DOHH2 (cell line): ENCODE measurements around the gene FZR1.

Experiments
- H3F3A ChIP-seq: fragments of 200-600 bp; sonication (generic), shearing (Covaris generic); 2 replicates; pipeline ENCODE4 v1.6.0; 2016; ENCODE audit warnings: antibody characterized with exemption, mild to moderate bottlenecking; ENCODE audit not compliant: control insufficient read depth, insufficient read depth
- H3K27ac ChIP-seq: fragments of 200-600 bp; sonication (generic); 2 replicates; pipeline ENCODE4 v1.5.1; 2014; ENCODE audit warnings: low read depth, mild to moderate bottlenecking, low read length, moderate library complexity
- H3K27me3 ChIP-seq: fragments of 200-600 bp; sonication (generic); 2 replicates; pipeline ENCODE4 v1.6.1; 2014; ENCODE audit warnings: mild to moderate bottlenecking, low read length, mixed read lengths; ENCODE audit not compliant: control insufficient read depth
- H3K36me3 ChIP-seq: fragments of 200-600 bp; sonication (generic); 2 replicates; pipeline ENCODE4 v1.6.1; 2014; ENCODE audit warnings: mild to moderate bottlenecking, low read length, moderate library complexity, mixed read lengths; ENCODE audit not compliant: control insufficient read depth
- H3K4me1 ChIP-seq: fragments of 200-600 bp; sonication (generic); 2 replicates; pipeline ENCODE4 v1.6.1; 2014; ENCODE audit warnings: mild to moderate bottlenecking, low read length, mixed read lengths; ENCODE audit not compliant: control insufficient read depth
- H3K4me2 ChIP-seq: fragments of 200-600 bp; sonication (generic); 2 replicates; pipeline ENCODE4 v1.6.0; 2014; ENCODE audit warnings: mild to moderate bottlenecking, low read length, moderate library complexity
- H3K4me3 ChIP-seq: fragments of 200-600 bp; sonication (generic); 2 replicates; pipeline ENCODE4 v1.5.1; 2014; ENCODE audit warnings: mild to moderate bottlenecking, low read length, mixed read lengths
- H3K79me2 ChIP-seq: fragments of 200-600 bp; sonication (generic); 2 replicates; pipeline ENCODE4 v1.6.1; 2014; ENCODE audit warnings: mild to moderate bottlenecking, low read length, mixed read lengths; ENCODE audit not compliant: control insufficient read depth
- H3K9me2 ChIP-seq: fragments of 200-600 bp; sonication (generic); replicated peaks from 2 replicates; pipeline ENCODE4 v1.6.1; 2014; ENCODE audit warnings: mild to moderate bottlenecking, low read length, mixed read lengths; ENCODE audit not compliant: control insufficient read depth
- H3K9me3 ChIP-seq: fragments of 200-600 bp; sonication (generic); 2 replicates; pipeline ENCODE4 v1.6.1; 2014; ENCODE audit warnings: antibody characterized with exemption, low read length, mixed read lengths; ENCODE audit not compliant: control insufficient read depth, insufficient read depth
- H4K20me1 ChIP-seq: fragments of 200-600 bp; sonication (generic); 2 replicates; pipeline ENCODE4 v1.6.0; 2014; ENCODE audit warnings: low read depth, mild to moderate bottlenecking, antibody characterized with exemption, low read length, moderate library complexity; ENCODE audit not compliant: control insufficient read depth, insufficient read depth
- EZH2phosphoT487 ChIP-seq: fragments of 200-600 bp; sonication (generic); IDR thresholded peaks from 2 replicates; pipeline ENCODE4 v1.6.1; 2017; ENCODE audit warnings: borderline replicate concordance, mild to moderate bottlenecking, antibody characterized with exemption, low read length, moderate library complexity, mixed read lengths
- TF ChIP-seq, protein P1 (sequence below): fragments of 200-600 bp; sonication (generic); IDR thresholded peaks from one replicate; pipeline ENCODE4 v1.5.1; 2014; ENCODE audit warnings: antibody characterized with exemption, mild to moderate bottlenecking, low read depth, low read length; ENCODE audit not compliant: poor library complexity, severe bottlenecking

The FZR1 gene

GRCh38 chr19:3494559-3494958 lies 11.6 kb upstream of the FZR1 start:
- no peaks in the 10 kb centered on the region for H3K9me3 ChIP-seq
- no peak overlapping the region for H3K4me3 ChIP-seq
- TF ChIP-seq, protein P1, sequence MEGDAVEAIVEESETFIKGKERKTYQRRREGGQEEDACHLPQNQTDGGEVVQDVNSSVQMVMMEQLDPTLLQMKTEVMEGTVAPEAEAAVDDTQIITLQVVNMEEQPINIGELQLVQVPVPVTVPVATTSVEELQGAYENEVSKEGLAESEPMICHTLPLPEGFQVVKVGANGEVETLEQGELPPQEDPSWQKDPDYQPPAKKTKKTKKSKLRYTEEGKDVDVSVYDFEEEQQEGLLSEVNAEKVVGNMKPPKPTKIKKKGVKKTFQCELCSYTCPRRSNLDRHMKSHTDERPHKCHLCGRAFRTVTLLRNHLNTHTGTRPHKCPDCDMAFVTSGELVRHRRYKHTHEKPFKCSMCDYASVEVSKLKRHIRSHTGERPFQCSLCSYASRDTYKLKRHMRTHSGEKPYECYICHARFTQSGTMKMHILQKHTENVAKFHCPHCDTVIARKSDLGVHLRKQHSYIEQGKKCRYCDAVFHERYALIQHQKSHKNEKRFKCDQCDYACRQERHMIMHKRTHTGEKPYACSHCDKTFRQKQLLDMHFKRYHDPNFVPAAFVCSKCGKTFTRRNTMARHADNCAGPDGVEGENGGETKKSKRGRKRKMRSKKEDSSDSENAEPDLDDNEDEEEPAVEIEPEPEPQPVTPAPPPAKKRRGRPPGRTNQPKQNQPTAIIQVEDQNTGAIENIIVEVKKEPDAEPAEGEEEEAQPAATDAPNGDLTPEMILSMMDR, result no peak
- TF ChIP-seq EZH2phosphoT487, result no peak
- no peaks in the 10 kb centered on the region for H4K20me1 ChIP-seq
- H3K79me2 ChIP-seq, result peaks cover 28% of the 10 kb centered on the region
- H3K36me3 ChIP-seq, result peaks cover 31% of the 10 kb centered on the region
- no peaks in the 10 kb centered on the region for H3K27me3 ChIP-seq
- H3F3A ChIP-seq, result no peaks in the 10 kb centered on the region
- no peak overlapping the region for H3K27ac ChIP-seq
- no peaks in the 10 kb centered on the region for H3K9me2 ChIP-seq
- peaks cover 7% of the 10 kb centered on the region for H3K4me1 ChIP-seq
- H3K4me2 ChIP-seq, result no peak overlapping the region

DNA sequence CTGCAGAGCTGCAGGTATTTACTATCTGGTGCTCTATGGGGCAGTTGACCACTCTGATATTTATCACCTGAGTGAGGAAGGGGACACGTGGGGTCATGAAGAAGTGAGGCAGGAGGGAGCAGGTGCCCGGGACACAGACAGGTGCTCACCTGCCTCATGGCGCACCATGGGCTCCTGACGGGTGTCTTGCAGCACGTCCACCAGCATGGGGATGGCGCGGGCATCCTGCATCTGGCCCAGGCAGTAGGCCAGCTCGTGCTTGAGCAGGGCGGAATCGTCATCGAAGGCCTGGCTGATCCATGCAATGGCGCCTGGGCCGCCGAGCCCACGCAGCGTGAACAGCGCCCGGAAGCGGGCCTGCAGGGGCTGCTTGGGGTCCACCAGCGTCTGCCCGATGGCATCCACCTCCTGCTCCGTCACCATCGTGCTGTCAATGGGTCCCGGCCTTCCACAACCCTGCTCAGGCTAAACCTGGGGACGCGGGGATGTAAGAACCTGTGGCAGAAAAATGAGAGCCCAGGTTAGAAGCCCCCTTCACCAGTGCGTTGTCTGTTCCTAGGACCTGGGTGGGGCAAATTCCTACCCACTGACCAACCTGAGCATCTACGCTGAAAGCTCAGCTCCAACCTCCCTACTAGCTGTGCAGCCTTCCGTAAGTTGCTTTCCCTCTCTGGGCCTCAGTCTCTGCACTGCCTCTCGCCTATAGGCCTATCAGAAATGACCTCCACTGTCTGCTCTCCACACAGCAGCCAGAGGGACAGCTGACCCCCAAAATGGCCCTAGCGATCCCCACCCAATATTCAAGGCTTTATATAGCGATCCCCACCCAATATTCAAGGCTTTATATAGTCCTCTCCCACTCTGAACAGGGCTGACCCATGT lies 9.5 kb upstream of the FZR1 start:
- Histone ChIP-seq H3K4me2 (no peak overlapping the region), H3K9me2 (no peaks in the 10 kb centered on the region), H3F3A (no peaks in the 10 kb centered on the region), H3K4me3 (no peak overlapping the region), H3K27me3 (no peaks in the 10 kb centered on the region), H3K27ac (no peak overlapping the region), H3K36me3 (peaks cover 31% of the 10 kb centered on the region), H3K4me1 (peaks cover 15% of the 10 kb centered on the region), H3K9me3 (no peaks in the 10 kb centered on the region), H3K79me2 (peaks cover 37% of the 10 kb centered on the region), H4K20me1 (no peaks in the 10 kb centered on the region)
- TF ChIP-seq, protein P1, result no peak
- TF ChIP-seq EZH2phosphoT487, result no peak

DNA sequence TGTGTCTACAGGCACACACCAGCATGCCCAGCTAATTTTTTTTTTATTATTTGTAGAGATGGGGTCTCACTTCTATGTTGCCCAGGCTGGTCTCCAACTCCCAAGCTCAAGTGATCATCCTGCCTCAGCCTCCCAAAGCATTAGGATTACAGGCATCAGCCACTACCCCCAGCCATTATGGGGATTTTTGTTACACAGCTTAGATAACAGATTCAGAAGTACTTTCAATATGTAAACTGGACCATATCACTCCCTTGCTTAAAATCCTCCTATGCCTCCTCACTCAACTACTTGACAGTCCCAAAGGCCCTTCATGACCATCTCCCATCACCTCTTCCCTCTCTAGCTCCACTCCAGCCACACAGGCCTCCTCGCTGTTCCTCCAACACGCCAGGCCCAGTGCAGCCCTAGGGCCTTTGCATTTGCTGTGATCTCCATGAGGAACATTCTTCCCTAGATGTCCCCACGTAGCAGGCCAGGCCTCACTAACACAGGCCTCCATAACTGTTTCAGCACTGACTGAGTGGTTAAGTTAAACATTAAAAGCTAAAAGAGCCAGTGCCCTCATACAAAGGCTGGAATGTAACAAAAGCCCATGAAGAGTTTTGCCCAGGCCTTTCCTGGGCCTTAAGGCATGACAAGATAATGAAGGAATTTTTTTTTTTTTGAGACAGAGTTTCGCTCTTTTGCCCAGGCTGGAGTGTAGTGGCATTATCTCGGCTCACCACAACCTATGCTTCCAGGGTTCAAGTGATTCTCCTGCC lies 8.2 kb upstream of the FZR1 start:
- H3K27ac ChIP-seq, result no peak overlapping the region
- peaks cover 37% of the 10 kb centered on the region for H3K79me2 ChIP-seq
- no peaks in the 10 kb centered on the region for H4K20me1 ChIP-seq
- H3K9me2 ChIP-seq, result no peaks in the 10 kb centered on the region
- no peak overlapping the region for H3K4me3 ChIP-seq
- H3K4me1 ChIP-seq, result peaks cover 15% of the 10 kb centered on the region
- H3K9me3 ChIP-seq, result no peaks in the 10 kb centered on the region
- no peak overlapping the region for H3K4me2 ChIP-seq
- no peak for TF ChIP-seq EZH2phosphoT487
- TF ChIP-seq, protein P1, result no peak
- H3F3A ChIP-seq, result no peaks in the 10 kb centered on the region
- no peaks in the 10 kb centered on the region for H3K27me3 ChIP-seq
- peaks cover 25% of the 10 kb centered on the region for H3K36me3 ChIP-seq
